DMS53 (cell line): ENCODE data around the gene CDR2.
A peak's percentile ranks its signal among the peaks of the same experiment; 100 is the strongest.

ENCODE experiments used
- DNase-seq: peaks from one replicate; lab custom pipeline; 2025; lab: John Stamatoyannopoulos, UW

CDR2 gene

DNA sequence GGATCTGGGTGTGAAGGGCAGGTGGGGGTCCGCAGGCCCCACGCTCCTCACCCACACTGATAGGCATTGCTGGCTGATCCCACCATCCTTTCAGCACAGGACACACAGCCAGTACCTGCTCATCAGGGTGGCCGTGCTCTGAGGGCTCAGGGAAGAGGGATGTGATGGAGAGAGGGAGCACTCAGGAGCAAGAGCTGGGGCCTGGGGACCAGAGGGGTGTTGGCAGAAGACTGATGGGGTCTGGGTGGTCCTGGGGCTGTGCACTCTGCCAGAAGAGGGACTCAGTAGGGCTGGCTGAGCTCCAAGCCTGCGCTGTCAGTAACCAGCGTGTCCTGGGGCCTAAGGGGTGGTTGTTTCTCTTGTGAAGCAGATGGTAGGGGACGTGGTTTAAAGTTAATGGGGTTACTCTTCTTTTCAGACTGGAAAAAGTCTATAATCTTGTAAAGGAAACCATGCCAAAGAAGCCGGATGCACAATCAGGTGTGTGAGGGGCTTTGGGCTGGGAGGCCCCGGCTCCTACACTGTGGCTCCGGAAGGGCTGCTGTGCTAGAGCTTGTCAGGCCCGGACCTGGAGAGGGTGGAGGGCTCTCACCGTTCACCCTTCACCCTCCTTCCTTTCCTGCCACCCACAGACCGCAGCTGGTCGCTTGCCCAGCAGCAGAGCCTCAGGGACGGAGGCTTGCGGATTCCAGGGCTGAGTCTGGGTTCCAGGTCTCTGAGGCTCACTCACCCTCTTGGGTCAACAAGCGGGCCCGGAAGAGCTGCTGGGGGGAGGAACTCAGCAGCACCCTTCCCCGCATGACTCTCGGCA, 49.4 kb downstream of the CDR2 start:
- DNase-seq = no peak

DNA sequence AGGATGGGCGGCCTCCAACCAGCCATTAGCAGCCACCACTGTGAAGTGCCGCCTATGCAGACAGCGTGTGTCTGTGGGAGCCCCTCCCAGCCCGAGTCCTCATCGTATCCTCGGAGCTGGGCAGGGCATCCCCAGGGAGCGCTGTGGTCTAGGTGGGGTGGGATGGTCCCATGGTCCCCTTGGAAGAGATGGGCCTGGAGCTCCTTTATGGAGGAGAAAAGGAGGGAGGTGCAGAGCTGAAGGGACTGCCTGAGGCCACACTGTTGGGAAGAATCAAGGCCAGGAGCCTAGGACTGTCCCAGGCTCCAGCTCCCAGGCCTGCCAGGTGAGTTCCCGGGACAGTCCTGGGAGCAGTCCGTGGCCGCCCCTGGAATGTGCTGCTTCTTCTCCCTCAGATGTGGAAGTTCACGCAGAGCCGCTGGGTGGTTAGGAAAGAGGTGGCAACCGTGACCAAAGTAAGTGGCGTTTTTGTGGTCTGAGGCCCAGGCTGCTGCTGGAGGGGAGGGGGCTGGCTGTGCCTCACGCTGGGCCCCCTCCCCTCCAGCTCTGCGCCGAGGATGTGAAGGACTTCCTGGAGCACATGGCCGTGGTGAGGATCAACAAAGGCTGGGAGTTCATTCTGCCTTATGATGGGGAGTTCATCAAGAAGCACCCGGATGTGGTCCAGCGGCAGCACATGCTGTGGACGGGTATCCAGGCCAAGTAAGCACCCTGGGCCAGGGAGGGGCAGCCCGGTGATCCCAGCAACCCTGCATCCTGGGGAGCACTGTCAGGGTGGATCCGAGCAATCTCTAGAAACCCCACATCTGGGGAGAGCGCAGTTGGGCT, 50.2 kb downstream of the CDR2 start:
- DNase-seq = no peak

DNA sequence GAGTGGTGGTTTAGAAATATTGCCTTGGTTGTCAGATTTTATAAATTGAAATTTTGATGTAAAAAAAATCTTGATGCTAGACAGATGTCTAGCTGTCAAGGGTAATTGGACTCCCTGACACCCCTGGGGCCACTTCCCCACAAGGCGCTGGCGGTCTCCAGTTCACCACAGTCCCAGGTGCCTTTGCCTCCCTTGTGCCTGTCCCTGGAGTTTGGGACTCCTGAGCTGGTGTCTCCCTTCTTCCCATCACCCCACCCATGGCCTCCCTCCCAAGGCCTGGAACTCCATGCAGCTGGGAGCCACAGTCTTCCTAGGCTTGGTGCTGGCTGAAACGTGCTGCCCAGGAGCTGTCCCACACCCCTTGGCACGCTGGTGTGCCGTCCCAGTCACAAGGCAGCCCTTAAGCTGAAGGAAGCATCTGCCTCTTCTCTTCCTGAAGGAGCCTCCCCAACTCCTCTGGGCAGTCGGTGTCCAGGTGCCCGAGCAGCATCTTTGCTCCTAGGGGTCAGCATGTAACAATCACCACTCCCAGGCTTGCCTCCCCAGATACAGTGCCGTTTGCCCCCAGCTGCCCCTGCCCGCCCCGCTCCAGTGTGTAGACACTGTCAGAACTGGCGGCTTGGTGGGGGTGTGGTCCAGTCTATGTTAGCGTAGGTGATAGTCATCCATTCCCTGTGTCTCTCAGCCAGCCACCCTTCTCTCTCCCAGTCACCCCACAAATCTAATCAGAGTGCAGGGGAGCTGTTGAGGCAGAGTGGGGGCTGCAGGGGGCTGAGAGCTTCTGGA, 51.1 kb downstream of the CDR2 start:
- DNase-seq = no peak

DNA sequence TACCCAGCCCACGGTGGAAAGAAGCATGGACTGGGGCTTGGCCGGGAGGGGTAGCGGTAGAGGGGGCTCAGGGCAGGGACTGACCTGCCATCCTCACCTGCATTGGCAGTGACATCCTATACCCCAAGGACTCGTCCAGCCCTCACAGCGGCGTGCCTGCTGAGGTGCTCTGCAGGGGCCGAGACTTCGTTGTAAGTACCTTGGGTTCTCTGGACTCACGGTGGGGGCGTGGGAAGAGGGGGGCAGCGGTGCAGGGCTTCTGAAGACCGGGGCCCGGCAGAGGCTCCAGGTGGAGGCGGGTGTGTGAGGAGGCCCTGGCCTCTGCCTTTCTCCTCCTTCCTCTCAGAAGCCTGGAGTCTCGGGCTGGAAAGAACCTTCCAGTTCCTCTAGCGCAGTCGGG, 51.7 kb downstream of the CDR2 start:
- DNase-seq = no peak

DNA sequence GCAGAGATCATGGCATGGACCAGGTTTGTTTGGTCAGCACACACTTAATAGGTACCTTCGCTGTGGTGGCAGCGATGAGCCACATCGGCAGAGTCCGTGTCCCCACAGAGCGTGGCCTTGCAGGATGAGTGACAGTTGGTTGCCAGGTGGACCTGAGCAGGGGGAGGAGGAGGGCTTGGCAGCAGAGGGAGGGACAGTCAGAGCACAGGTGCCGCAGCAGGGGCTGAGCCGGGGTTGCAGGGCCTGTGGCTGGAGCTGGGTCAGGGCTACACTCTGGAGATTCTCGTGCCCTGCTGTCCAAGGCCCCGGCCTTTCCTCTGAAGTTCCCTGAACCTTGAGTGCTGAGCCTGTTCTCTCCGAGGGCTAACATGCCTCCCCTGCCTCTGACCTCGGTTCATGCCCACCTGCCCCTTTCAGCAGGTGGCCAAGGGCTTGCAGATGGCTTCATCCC, 52.4 kb downstream of the CDR2 start:
- no peak for DNase-seq

DNA sequence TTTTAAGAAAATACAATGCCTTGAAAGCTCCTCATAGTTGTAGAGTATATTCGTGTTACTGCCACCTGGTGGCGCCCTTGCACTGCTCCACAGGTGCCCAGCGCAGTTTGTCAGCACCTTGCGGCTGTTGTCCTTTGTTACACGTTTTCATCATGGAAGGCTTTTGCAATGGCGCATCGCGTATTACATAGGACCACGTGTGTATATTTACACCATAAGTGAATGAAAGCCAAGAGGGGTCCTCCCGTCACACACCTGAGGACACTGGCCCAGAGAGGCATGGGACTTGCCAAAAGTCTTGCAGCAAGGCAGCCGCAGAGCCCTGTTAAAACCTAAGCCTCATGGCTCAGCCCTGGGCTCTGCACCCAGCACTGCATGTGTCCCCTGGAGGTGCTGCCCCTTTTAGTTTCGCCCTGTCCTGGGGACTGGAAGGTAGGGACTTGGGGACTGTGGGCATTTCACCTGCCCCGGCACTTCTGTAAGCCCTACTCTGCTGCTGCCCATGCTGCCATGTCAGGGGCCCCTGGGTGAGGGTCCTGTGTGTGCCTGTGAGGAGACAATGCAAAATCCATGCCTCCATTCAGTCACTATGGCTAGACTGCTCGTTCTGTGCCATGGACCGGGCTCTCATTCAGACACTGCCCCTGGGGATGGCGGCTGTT, 52.9 kb downstream of the CDR2 start:
- peak; percentile 79 for DNase-seq

DNA sequence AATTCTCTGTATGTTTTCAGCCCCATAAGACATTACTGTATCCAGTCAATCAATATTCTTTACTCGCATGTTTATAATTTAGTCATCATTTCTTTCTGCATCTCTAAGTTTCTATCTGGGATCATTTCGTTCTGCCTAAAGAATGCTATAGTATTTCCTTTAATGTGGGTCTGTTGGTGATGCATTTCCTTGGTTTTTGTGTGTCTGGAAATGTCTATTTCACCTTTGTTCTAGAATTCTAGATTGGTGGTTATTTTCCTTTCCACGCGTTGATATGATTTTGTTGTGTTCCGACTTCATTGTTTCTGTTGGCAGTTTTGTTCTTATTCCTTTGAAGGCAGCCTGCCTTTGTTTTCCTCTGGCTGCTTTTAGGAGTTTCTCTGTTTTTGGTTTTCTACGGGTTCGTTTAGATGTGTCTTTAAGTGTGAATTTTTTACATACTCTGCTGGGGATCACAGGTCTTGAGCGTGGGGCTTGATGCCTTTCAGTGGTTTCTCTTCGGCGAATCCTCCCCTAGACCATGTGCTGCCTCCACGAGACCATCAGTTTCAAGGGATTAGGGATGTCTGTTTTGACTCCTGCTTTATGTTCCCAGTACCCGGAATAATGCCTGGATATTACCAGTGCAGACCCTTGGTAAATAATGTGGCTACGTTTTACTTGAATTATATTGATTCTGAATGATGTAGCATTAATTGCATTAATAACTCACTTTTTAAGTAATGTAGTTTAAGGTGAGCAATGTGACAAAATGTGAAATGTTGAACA, 53.7 kb downstream of the CDR2 start:
- no peak for DNase-seq

DNA sequence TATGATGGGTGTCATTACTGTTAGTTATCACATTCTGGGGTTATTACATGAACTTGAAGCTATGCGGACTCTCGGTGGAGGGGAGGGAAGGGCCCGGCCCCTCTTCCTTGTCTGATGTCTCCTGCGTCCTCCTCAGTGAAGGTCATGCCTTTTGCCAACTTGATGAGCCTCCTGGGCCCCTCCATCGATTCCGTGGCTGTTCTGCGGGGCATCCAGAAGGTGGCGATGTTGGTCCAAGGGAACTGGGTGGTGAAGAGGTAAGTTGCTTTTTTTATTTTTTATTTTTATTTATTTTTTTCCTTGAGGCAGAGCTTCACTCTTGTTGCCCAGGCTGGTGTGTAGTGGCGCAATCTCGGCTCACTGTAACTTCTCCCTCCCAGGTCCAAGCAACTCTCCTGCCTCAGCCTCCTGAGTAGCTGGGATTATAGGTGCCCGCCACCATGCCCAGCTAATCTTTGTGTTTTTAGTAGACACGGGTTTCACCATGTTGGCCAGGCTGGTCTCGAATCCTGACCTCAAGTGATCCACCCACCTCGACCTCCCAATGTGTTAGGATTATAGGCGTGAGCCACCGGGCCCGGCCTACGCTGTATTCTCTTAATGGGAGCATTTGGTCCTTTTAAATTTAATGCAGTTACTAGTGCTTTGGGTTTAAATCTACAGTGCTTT, 55.6 kb downstream of the CDR2 start:
- peak; percentile 47 for DNase-seq

DNA sequence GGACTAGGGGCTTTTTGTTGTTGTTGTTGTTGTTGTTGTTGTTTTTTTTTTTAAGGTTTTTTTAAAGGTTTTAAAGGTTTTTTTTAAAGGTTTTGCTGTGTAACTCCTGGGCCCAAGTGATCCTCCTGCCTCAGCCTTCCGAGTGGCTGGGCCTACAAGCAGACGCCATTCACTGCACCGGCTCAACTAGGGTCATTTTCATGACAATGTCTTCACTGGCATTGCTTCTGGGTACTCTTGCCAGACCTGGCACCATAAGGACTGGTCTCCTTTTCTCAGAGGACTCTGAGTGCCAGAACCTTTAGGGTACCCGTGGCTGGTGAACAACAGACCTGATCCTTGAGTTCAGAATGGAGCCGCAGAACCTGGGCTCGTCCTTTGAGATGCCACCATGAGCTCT, 56.8 kb downstream of the CDR2 start:
- DNase-seq = no peak

DNA sequence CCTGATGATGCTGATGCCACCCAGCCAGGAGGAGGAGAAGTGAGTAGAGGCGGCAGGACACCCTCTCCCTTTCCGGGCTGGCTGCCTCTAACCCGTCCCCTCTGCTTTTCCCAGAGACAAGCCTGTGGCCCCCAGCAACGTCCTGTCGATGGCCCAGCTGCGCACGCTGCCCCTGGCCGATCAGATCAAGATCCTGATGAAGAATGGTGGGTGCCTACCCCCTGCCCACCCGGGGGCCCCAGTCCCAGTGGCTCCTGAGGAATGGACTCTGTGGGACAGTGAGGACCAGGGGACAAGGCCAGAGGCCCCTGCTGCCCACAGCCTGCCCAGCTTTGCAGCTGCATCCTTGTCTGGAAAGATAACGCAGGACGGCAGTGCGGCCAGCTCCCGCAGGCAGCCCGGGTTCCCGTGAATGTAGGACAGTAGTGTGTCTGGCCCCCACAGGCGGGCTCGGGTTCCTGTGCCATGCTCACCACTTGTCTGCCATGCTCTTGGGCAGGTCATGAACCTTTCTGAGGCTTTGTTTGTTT, 57.4 kb downstream of the CDR2 start:
- DNase-seq = peak; percentile 9

DNA sequence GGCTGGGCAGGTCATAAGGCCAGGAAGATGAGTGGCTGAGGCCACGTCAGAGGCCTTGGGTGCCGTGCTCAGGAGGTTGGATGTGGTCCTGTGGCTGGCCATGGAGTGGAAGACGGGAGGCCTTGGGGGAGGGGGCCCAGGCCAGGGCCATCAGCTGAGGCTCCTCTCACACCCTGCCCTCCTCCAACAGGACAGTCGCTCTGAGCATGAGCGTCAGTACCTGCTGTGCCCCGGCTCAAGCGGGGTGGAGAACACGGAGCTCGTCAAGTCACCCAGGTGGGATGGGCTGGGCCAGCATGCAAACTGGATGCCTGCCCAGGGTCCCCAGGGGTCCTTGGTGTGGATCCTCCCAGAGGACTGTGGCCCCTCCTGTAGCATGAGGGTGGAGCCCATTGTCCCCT, 58.0 kb downstream of the CDR2 start:
- no peak for DNase-seq

DNA sequence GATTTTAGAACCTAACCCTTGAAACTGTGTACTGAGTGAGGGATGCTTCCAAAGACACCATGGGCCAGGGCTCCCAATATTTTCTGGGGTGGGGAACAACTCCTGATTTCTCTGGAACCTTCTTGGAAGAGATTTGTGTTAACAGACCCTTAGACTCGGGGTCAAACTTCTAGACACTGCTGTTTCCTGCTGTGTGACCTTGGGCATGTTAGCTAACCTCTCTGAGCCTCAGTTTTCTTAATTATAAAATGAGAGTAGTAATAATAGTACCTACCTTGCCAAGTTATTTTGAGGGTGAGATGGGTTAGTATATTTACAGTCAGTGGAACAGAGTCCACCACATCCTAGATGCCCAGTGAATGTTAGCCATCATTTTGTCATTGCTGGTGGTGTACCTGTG, 58.4 kb downstream of the CDR2 start:
- DNase-seq = no peak

DNA sequence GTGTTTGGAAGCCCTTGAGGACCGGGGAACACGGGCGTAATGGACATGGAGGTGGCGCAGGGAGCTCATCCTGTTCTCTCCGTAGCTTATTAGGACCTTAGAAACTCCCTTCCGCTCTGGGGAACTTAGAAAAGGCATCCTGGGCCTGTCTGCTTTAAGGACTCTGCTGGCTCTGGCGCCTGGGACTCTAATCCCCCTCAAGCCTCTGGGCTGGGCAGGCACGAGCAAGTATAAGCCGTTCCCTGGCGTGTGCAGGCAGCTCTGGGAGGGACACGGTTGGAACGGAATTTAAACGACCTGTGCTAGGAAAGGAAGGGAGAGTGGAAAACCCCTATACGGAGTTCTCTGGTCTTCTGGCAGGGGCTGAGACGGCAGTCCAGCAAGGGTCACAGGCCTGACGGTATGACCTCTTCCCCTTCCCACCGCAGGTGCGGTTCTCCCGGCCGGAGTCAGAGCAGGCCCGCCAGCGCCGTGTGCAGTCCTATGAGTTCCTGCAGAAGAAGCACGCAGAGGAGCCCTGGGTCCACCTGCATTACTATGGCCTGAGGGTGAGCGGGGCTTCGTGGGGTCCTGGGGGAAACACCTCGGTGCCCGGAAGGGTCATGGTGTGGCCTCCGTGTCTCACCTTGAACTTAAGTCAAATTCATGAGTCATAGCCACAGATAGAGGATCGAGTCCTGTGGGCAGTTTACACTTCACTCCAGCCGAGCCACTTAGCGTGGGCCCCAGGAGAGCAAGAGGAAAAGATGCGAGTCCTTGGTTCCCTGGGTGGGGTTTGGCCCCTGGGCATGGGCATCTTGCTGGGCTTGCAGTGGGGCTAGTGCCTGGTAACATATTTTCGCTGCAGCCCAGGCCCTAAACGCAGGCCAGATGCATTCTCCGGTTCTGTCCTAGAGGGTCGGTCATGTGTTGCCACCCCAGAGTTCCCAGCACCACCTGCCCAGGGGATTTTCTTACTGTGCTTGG, 59.5 kb downstream of the CDR2 start:
- no peak for DNase-seq

DNA sequence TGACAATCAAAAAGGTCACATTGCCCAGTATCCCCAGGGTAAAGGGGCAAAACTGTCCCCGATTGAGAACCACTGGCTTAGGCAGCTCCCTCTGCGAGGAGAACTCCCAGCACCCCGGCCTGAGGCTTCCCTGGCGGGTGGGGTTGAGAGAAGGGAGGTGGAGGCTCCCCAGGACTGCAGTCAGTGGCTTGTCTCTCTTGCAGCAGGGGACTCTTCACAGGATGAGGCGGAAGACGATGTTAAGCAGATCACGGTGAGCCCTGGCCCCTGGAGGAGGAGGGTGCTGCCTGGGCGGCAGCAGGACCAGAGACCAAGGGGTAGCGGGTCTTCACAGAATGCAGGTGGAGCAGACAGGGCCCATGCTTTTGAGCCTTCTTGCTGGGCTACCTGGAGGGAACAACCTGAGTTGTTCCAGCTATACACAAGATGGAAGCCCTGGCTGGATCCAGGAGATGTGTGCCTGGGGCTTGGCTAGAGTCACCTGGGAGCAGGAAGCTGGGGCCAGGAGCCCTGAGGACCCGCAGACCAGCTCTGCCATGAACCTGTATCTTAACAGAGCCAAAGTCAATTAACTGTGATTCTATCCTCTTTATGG, 60.4 kb downstream of the CDR2 start:
- DNase-seq = no peak

DNA sequence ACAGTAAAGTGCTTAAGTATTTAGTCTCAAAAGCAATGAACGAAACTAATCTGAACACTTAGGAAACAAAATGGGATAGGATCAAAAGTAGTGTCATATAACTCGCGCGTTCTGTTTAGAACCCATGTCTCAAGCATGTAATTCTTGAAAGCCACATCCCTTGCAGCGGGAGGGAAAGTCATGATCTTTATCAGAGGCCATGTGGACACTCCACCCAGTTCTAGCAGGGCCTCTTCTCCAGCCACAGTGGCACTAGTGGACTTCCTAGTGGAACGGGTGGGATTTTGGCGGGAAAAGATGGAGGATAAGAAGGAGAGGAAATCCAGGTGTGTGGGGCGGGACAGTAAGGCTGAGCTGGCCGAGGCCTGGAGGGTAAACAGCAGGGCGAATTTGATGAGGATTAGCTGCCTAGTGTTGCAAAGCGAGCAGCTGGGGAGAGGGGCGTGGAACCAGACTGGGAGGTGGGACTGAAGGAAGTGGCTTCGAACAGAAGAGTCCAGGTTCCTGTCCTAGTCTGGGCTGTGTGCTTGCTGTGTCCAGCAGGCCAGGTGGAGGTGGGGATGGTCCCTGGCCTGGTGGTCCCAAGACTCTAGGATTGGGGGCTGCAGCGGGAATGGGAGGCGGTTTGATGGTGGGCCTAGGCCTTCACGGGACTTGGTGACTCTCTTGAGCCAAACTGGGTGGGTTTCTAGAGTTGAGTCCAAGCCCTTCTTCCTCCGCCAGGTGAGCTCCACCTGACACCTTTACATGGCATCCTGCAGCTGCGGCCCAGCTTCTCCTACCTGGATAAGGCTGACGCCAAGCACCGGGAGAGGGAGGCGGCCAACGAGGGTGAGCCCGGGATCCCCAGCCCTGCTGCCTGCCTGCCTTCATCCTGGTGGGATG, 61.3 kb downstream of the CDR2 start:
- peak; percentile 6 for DNase-seq

DNA sequence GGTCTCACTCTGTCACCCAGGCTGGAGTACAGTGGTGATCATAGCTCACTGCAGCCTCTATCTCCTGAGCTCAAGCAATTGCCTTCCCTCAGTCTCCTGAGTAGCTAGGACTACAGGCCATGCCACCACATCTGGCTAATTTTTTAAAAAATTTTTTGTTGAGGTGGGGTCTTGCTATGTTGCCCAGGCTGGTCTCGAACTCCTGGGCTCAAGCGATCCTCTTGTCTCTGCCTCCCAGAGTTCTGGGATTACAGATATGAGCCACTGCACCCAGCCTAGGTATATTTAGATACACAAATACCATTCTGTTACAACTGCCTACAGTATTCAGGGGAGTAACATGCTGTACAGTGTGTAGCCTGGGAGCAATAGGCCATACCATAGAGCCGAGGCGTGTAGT, 62.9 kb downstream of the CDR2 start:
- no peak for DNase-seq

DNA sequence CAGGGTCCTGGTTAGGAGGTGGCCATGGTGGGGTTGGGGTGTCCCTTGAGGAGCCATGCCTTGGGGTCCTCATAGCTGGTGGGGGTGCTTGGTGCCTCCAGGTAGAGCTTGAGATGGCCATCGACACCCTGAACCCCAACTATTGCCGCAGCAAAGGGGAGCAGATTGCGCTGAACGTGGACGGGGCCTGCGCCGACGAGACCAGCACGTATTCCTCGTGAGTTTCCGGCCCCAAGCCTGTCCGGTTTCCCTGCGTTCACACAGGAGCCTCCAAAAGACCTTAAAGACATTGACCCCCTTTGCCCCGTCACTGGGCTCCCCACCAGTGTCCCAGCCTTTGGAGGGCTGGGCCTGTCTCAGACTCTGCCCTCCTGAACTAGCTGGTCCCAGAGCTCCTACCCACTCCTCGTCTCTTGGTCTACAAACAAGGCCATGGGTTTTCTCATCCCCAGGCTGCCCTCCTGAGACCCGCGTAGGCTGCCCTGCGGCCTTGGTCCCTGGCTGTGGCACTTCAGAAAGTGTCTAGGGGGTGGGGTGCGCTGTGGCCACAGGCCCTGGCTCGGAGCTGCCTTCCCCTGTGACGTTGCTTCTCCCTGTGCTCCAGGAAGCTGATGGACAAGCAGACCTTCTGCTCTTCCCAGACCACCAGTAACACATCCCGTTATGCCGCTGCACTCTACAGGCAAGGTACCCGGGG, 65.4 kb downstream of the CDR2 start:
- DNase-seq = no peak
